IMR-90 (cell line): ENCODE results near the gene UBL7. TPM values are rescaled to one million over a fixed set of nuclear protein-coding genes. Genes with fewer than 3 reads are reported as not detected.

Source experiments
- ATAC-seq: fragments of 200-7000 bp; cut with Tn5 transposase; 2 replicates; pipeline ENCODE4 v1.9.1; 2020; ENCODE audit warnings: low read depth, mild to moderate bottlenecking, moderate library complexity
- BruUV-seq: library from RNA; stranded (reverse); fragments of 400-500 nt; replicated peaks from 2 replicates; lab custom pipeline; 2021; lab: Mats Ljungman, UMichigan
- CTCF ChIA-PET: fragments of 300-600 bp; formaldehyde crosslinking; extraction: SDS; loops from one replicate; lab custom pipeline; 2021; ENCODE audit warnings: antibody characterized with exemption; lab: Yijun Ruan, JAX
- POLR2A ChIA-PET: fragments of 300-600 bp; sonication (Branson Sonifier 250); formaldehyde crosslinking; loops from one replicate; lab custom pipeline; 2022; ENCODE audit warnings: antibody characterized with exemption; ENCODE audit not compliant: unreplicated experiment; lab: Charles Lee
- DNase-seq: peaks from one replicate; pipeline ENCODE4 v3.0.0; 2013
- H2AFZ ChIP-seq: replicated peaks from 2 replicates; pipeline ENCODE3; 2013; ENCODE audit warnings: low read length, mild to moderate bottlenecking; ENCODE audit not compliant: poor library complexity
- H2AK5ac ChIP-seq: 2 replicates; pipeline ENCODE4 v1.6.1; 2013; ENCODE audit warnings: low read depth, low read length, inconsistent platforms
- H2AK9ac ChIP-seq: replicated peaks from 2 replicates; pipeline ENCODE3; 2013; ENCODE audit warnings: mild to moderate bottlenecking, low read depth, low read length, moderate library complexity; ENCODE audit not compliant: poor library complexity
- H2BK120ac ChIP-seq: 2 replicates; pipeline ENCODE4 v1.6.1; 2013; ENCODE audit warnings: low read depth, low read length, inconsistent platforms
- H2BK15ac ChIP-seq: 3 replicates; pipeline ENCODE4 v1.6.1; 2013; ENCODE audit warnings: low read depth, low read length, inconsistent platforms
- H2BK20ac ChIP-seq: 2 replicates; pipeline ENCODE4 v1.6.1; 2013; ENCODE audit warnings: low read depth, mild to moderate bottlenecking, inconsistent platforms, low read length, moderate library complexity
- H2BK5ac ChIP-seq: 2 replicates; pipeline ENCODE4 v1.6.1; 2013; ENCODE audit warnings: mild to moderate bottlenecking, low read depth, low read length, inconsistent platforms; ENCODE audit not compliant: poor library complexity, severe bottlenecking
- H3K14ac ChIP-seq: replicated peaks from 2 replicates; pipeline ENCODE4 v1.6.1; 2013; ENCODE audit warnings: low read depth, low read length, inconsistent platforms
- H3K18ac ChIP-seq: 2 replicates; pipeline ENCODE4 v1.6.1; 2013; ENCODE audit warnings: low read depth, low read length, control low read depth
- H3K23ac ChIP-seq: 2 replicates; pipeline ENCODE4 v1.6.1; 2013; ENCODE audit warnings: low read depth, low read length, inconsistent platforms
- H3K27ac ChIP-seq: 2 replicates; pipeline ENCODE4 v1.5.1; 2013; ENCODE audit warnings: mild to moderate bottlenecking, control low read depth, low read length; ENCODE audit not compliant: insufficient read depth
- H3K27me3 ChIP-seq: 2 replicates; pipeline ENCODE4 v1.6.1; 2013; ENCODE audit warnings: low read length; ENCODE audit not compliant: control insufficient read depth, insufficient read depth
- H3K36me3 ChIP-seq: 2 replicates; pipeline ENCODE4 v1.6.1; 2013; ENCODE audit warnings: low read length, mixed read lengths; ENCODE audit not compliant: control insufficient read depth, insufficient read depth
- H3K4ac ChIP-seq: 2 replicates; pipeline ENCODE4 v1.6.1; 2013; ENCODE audit warnings: low read depth, low read length, inconsistent platforms
- H3K4me1 ChIP-seq: 2 replicates; pipeline ENCODE4 v1.6.1; 2013; ENCODE audit warnings: low read length, mixed read lengths; ENCODE audit not compliant: control insufficient read depth, insufficient read depth
- H3K4me2 ChIP-seq: 2 replicates; pipeline ENCODE4 v1.6.1; 2013; ENCODE audit warnings: low read depth, mild to moderate bottlenecking, control low read depth, low read length, moderate library complexity
- H3K4me3 ChIP-seq: 2 replicates; pipeline ENCODE4 v1.5.1; 2013; ENCODE audit warnings: low read depth, mild to moderate bottlenecking, control low read depth, low read length, moderate library complexity; ENCODE audit not compliant: insufficient read depth
- H3K56ac ChIP-seq: 2 replicates; pipeline ENCODE4 v1.6.1; 2013; ENCODE audit warnings: low read length, inconsistent platforms; ENCODE audit not compliant: insufficient read depth; ENCODE audit errors: extremely low read depth
- H3K79me1 ChIP-seq, 2 experiments: 2 replicates each; pipeline ENCODE4 v1.6.1; 2013; ENCODE audit warnings: low read length in 2 of 2, inconsistent platforms in 1 of 2, low read depth in 1 of 2
- H3K9ac ChIP-seq: 2 replicates; pipeline ENCODE4 v1.6.1; 2013; ENCODE audit warnings: low read depth, low read length, control low read depth
- H3K9me1 ChIP-seq: 2 replicates; pipeline ENCODE4 v1.6.1; 2013; ENCODE audit warnings: low read length, inconsistent platforms; ENCODE audit not compliant: insufficient read depth
- H3K9me3 ChIP-seq: 2 replicates; pipeline ENCODE4 v1.6.1; 2013; ENCODE audit warnings: low read length; ENCODE audit not compliant: control insufficient read depth, insufficient read depth
- H4K20me1 ChIP-seq: 2 replicates; pipeline ENCODE4 v1.6.1; 2013; ENCODE audit warnings: low read length, inconsistent platforms; ENCODE audit not compliant: insufficient read depth
- H4K5ac ChIP-seq: 2 replicates; pipeline ENCODE4 v1.6.1; 2013; ENCODE audit warnings: mild to moderate bottlenecking, low read depth, low read length, control low read depth
- H4K8ac ChIP-seq, 2 experiments: 2 replicates each; pipeline ENCODE4 v1.6.1; 2013; ENCODE audit warnings: low read depth in 2 of 2, low read length in 2 of 2, control low read depth in 1 of 2, inconsistent platforms in 1 of 2
- H4K91ac ChIP-seq: 2 replicates; pipeline ENCODE4 v1.6.1; 2013; ENCODE audit warnings: low read depth, low read length, inconsistent platforms; ENCODE audit not compliant: insufficient read depth
- BHLHE40 ChIP-seq: fragments of 150-350 bp; IDR thresholded peaks from 2 replicates; pipeline ENCODE4 v1.6.1; 2016; ENCODE audit warnings: mild to moderate bottlenecking, low read depth, low read length
- CEBPB ChIP-seq: IDR thresholded peaks from 2 replicates; pipeline ENCODE4 v1.6.1; 2012; ENCODE audit warnings: low read depth, low read length, improper control_type of control experiment
- CHD1 ChIP-seq: IDR thresholded peaks from 2 replicates; pipeline ENCODE4 v1.6.1; 2012; ENCODE audit warnings: low read depth, low read length, improper control_type of control experiment
- FOS ChIP-seq: fragments of 150-350 bp; IDR thresholded peaks from 2 replicates; pipeline ENCODE4 v1.6.1; 2016; ENCODE audit warnings: low read depth, low read length
- MAZ ChIP-seq: IDR thresholded peaks from 2 replicates; pipeline ENCODE4 v1.6.1; 2012; ENCODE audit warnings: low read depth, mild to moderate bottlenecking, low read length, improper control_type of control experiment, moderate library complexity, borderline replicate concordance
- MXI1 ChIP-seq: IDR thresholded peaks from 2 replicates; pipeline ENCODE4 v1.6.1; 2012; ENCODE audit warnings: low read depth, mild to moderate bottlenecking, low read length, moderate library complexity, borderline replicate concordance
- POLR2A ChIP-seq: IDR thresholded peaks from 2 replicates; pipeline ENCODE4 v1.6.1; 2012; ENCODE audit warnings: mild to moderate bottlenecking, low read depth, low read length
- RCOR1 ChIP-seq: IDR thresholded peaks from 2 replicates; pipeline ENCODE4 v1.6.1; 2012; ENCODE audit warnings: mild to moderate bottlenecking, low read length, improper control_type of control experiment; ENCODE audit not compliant: insufficient replicate concordance
- RFX5 ChIP-seq: IDR thresholded peaks from 2 replicates; pipeline ENCODE4 v1.8.0; 2012; ENCODE audit warnings: low read depth, mild to moderate bottlenecking, low read length, moderate library complexity
- SMC3 ChIP-seq: fragments of 150-350 bp; IDR thresholded peaks from 2 replicates; pipeline ENCODE4 v1.6.1; 2016; ENCODE audit warnings: low read depth, mild to moderate bottlenecking, antibody characterized with exemption, low read length, moderate library complexity
- WGBS, 2 experiments: methylation state at CpG; one replicate each; pipeline versions ENCODE4 v1.1.5 to v1.1.7; 2013; ENCODE audit warnings: missing lambda C conversion rate in 2 of 2; ENCODE audit not compliant: insufficient read length in 1 of 2; ENCODE audit errors: extremely low coverage in 2 of 2; 5-methylcytosine and 5-hydroxymethylcytosine counted together
- dilution Hi-C: fragments of 300-500 bp; cut with HindIII; formaldehyde crosslinking; loops from one replicate; pipeline ENCODE4 v1.14.3; 2018; ENCODE audit warnings: low sequenced_read_pairs; ENCODE audit not compliant: unreplicated experiment
- in situ Hi-C: fragments of 300-500 bp; cut with MboI; formaldehyde crosslinking; loops from 3 replicates; pipeline ENCODE4 v1.14.3; 2019; ENCODE audit warnings: low sequenced_read_pairs, inconsistent platforms, mixed read lengths
- intact Hi-C: fragments of 100-400 bp; cut with micrococcal nuclease; formaldehyde crosslinking; loops from 2 replicates; pipeline ENCODE4 v1.10.0; 2022
- polyA plus RNA-seq, 3 experiments: library from polyadenylated mRNA; depleted of rRNA; stranded (reverse); fragments of >200 nt; gene quantifications; 2 replicates each; pipeline ENCODE4 v1.2.3, GENCODE V29; 2012; ENCODE audit warnings: low replicate concordance in 1 of 3
- total RNA-seq: library from RNA; depleted of rRNA; stranded (reverse); fragments of >200 nt; gene quantifications from 2 replicates; pipeline ENCODE4 v1.2.3, GENCODE V29; 2012
- TF ChIP-seq, protein P1 (sequence below): fragments of 150-350 bp; IDR thresholded peaks from 2 replicates; pipeline ENCODE4 v1.6.1; 2017; ENCODE audit warnings: mild to moderate bottlenecking, antibody characterized with exemption, low read length, low read depth
- TF ChIP-seq, protein P2 (sequence below): conservative IDR thresholded peaks from 2 replicates; pipeline ENCODE4 v1.5.1; 2012; ENCODE audit warnings: mild to moderate bottlenecking, low read depth, low read length, improper control_type of control experiment
- TF ChIP-seq, protein P3 (sequence below): fragments of 150-350 bp; IDR thresholded peaks from 2 replicates; pipeline ENCODE4 v1.6.1; 2016; ENCODE audit warnings: low read depth, mild to moderate bottlenecking, low read length, moderate library complexity, borderline replicate concordance

The UBL7 gene
- total and polyA plus RNA-seq, 2 of the 4 experiments (the other 2 are of a cell fraction), result 68.1 to 78.4 TPM

DNA sequence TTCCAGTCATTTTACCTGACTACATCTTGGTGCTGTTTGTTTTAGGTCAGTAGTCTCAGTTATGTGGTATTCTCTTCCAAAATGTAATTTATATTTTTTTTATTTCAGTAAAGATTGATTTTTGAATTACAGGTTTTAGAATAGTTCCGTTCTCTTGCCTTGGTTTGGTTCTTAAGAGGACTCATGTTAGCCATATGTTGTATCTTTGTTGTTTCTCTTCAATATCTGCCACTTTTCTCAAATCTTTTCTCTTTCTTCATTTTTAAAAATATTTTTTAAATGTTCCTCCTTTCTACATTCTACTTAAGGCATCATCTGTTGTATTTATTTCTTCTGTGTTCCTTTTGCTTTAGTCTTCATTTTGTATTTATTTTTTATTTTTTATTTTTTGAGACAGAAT is 5.6 kb upstream of the UBL7 start:
- H2AK9ac ChIP-seq, result no peak overlapping the region
- H3K9me3 ChIP-seq, result no peaks in the 10 kb centered on the region
- no TSS peak for BruUV-seq
- H2AK5ac ChIP-seq, result no peak overlapping the region
- TF ChIP-seq, protein P1, sequence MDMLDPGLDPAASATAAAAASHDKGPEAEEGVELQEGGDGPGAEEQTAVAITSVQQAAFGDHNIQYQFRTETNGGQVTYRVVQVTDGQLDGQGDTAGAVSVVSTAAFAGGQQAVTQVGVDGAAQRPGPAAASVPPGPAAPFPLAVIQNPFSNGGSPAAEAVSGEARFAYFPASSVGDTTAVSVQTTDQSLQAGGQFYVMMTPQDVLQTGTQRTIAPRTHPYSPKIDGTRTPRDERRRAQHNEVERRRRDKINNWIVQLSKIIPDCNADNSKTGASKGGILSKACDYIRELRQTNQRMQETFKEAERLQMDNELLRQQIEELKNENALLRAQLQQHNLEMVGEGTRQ, result no peak
- TF ChIP-seq POLR2A, result no peak
- no peak for TF ChIP-seq MXI1
- TF ChIP-seq, protein P2, sequence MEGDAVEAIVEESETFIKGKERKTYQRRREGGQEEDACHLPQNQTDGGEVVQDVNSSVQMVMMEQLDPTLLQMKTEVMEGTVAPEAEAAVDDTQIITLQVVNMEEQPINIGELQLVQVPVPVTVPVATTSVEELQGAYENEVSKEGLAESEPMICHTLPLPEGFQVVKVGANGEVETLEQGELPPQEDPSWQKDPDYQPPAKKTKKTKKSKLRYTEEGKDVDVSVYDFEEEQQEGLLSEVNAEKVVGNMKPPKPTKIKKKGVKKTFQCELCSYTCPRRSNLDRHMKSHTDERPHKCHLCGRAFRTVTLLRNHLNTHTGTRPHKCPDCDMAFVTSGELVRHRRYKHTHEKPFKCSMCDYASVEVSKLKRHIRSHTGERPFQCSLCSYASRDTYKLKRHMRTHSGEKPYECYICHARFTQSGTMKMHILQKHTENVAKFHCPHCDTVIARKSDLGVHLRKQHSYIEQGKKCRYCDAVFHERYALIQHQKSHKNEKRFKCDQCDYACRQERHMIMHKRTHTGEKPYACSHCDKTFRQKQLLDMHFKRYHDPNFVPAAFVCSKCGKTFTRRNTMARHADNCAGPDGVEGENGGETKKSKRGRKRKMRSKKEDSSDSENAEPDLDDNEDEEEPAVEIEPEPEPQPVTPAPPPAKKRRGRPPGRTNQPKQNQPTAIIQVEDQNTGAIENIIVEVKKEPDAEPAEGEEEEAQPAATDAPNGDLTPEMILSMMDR, result no peak
- no peak for TF ChIP-seq FOS
- TF ChIP-seq SMC3, result no peak
- TF ChIP-seq RFX5, result no peak
- TF ChIP-seq CEBPB, result no peak
- TF ChIP-seq, protein P3, sequence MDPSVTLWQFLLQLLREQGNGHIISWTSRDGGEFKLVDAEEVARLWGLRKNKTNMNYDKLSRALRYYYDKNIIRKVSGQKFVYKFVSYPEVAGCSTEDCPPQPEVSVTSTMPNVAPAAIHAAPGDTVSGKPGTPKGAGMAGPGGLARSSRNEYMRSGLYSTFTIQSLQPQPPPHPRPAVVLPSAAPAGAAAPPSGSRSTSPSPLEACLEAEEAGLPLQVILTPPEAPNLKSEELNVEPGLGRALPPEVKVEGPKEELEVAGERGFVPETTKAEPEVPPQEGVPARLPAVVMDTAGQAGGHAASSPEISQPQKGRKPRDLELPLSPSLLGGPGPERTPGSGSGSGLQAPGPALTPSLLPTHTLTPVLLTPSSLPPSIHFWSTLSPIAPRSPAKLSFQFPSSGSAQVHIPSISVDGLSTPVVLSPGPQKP, result no peak
- TF ChIP-seq BHLHE40, result no peak
- no peak for TF ChIP-seq CHD1
- TF ChIP-seq MAZ, result no peak
- no peak for TF ChIP-seq RCOR1
- no peak overlapping the region for H4K91ac ChIP-seq
- peaks cover 4 to 18% of the 10 kb centered on the region in 2 experiments; a peak in 3 of 4 replicates for H3K79me1 ChIP-seq
- no peak overlapping the region for H2AFZ ChIP-seq
- no peaks in the 10 kb centered on the region for H4K20me1 ChIP-seq
- no peak overlapping the region for H2BK120ac ChIP-seq
- no peak overlapping the region for H3K56ac ChIP-seq
- ChIA-PET POLR2A (no interaction called here), CTCF (no interaction called here)
- 0 out of 2 replicates have a peak, but pooled peaks cover 2% of the 10 kb centered on the region for H3K4me1 ChIP-seq
- no peaks in the 10 kb centered on the region; the same call in 1 of the 2 replicates for H3K36me3 ChIP-seq
- H2BK15ac ChIP-seq, result no peak overlapping the region
- no peak overlapping the region for H3K4me3 ChIP-seq
- in situ Hi-C loops (no loop called here), intact Hi-C loops (no loop called here), dilution Hi-C loops (no loop called here)
- no peak overlapping the region for H3K4me2 ChIP-seq
- no peak overlapping the region for H3K18ac ChIP-seq
- H3K9ac ChIP-seq, result no peak overlapping the region
- DNase-seq (no peak), ATAC-seq (no peak)
- H3K14ac ChIP-seq, result no peak overlapping the region
- no peak overlapping the region for H2BK5ac ChIP-seq
- H2BK20ac ChIP-seq, result no peak overlapping the region
- H3K9me1 ChIP-seq, result no peaks in the 10 kb centered on the region
- no peak overlapping the region for H3K27ac ChIP-seq
- no peaks in the 10 kb centered on the region for H3K27me3 ChIP-seq
- H4K5ac ChIP-seq, result no peak overlapping the region
- WGBS, 2 experiments, result no CpG with 5 or more reads among the region's 1 CpG
- H3K4ac ChIP-seq, result no peak overlapping the region
- no peak overlapping the region for H3K23ac ChIP-seq
- H4K8ac ChIP-seq, result no peak overlapping the region
